ENCODE results near the gene ADGRL1.

Gene ADGRL1

DNA sequence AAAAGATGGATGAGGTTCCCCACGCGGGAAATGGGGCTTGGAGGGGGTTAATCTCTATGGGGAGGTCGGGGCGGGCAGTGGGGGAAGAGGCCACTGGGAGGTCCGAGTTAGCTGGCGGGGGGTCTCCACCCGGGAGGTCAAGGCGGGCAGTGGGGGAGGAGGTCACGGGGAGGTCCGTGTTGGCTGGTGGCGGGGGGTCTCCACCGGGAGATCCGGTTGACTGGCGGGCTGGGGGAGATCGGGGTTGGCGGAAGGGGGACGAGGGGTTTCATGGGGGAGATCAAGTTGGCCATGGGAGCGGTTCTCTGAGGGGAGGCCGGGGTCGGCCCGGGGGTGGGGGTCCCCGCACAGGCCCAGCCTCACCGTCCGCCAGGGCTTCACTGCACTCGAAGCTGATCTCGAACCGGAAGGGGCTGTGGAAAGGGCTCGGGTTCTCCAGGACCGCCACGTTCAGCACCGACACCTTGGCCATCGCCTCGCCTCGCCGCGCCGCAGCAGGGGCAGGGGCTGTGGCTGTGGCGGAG is 69.9 kb downstream of the ADGRL1 start:
- no peak for ATAC-seq
- TF ChIP-seq, protein P1, sequence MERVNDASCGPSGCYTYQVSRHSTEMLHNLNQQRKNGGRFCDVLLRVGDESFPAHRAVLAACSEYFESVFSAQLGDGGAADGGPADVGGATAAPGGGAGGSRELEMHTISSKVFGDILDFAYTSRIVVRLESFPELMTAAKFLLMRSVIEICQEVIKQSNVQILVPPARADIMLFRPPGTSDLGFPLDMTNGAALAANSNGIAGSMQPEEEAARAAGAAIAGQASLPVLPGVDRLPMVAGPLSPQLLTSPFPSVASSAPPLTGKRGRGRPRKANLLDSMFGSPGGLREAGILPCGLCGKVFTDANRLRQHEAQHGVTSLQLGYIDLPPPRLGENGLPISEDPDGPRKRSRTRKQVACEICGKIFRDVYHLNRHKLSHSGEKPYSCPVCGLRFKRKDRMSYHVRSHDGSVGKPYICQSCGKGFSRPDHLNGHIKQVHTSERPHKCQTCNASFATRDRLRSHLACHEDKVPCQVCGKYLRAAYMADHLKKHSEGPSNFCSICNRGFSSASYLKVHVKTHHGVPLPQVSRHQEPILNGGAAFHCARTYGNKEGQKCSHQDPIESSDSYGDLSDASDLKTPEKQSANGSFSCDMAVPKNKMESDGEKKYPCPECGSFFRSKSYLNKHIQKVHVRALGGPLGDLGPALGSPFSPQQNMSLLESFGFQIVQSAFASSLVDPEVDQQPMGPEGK (CRISPR knock-in tag; IDR thresholded peaks at IDR 0.05; ENCODE audit: borderline replicate concordance), result no peak
- TF ChIP-seq ZFP3 (CRISPR knock-in tag; IDR thresholded peaks at IDR 0.05) (no peak), TCF4 (CRISPR knock-in tag; IDR thresholded peaks at IDR 0.05; ENCODE audit: borderline replicate concordance) (no peak), ZNF70 (CRISPR knock-in tag; IDR thresholded peaks at IDR 0.05) (no peak), CSDC2 (CRISPR knock-in tag; IDR thresholded peaks at IDR 0.05) (no peak), ZNF565 (CRISPR knock-in tag; conservative IDR thresholded peaks at IDR 0.05; ENCODE audit: low read depth) (no peak), RARB (CRISPR knock-in tag; IDR thresholded peaks at IDR 0.05) (no peak), SNAI2 (CRISPR knock-in tag; IDR thresholded peaks at IDR 0.05) (no peak), PPARA (CRISPR knock-in tag; IDR thresholded peaks at IDR 0.05; ENCODE audit: borderline replicate concordance) (no peak), ESRRG (CRISPR knock-in tag; IDR thresholded peaks at IDR 0.05) (no peak), ISL1 (CRISPR knock-in tag; IDR thresholded peaks at IDR 0.05) (no peak), ZNF8 (CRISPR knock-in tag; IDR thresholded peaks at IDR 0.05) (no peak), ARNTL (CRISPR knock-in tag; IDR thresholded peaks at IDR 0.05; ENCODE audit: borderline replicate concordance, low read depth) (no peak)
- TF ChIP-seq, protein P2, sequence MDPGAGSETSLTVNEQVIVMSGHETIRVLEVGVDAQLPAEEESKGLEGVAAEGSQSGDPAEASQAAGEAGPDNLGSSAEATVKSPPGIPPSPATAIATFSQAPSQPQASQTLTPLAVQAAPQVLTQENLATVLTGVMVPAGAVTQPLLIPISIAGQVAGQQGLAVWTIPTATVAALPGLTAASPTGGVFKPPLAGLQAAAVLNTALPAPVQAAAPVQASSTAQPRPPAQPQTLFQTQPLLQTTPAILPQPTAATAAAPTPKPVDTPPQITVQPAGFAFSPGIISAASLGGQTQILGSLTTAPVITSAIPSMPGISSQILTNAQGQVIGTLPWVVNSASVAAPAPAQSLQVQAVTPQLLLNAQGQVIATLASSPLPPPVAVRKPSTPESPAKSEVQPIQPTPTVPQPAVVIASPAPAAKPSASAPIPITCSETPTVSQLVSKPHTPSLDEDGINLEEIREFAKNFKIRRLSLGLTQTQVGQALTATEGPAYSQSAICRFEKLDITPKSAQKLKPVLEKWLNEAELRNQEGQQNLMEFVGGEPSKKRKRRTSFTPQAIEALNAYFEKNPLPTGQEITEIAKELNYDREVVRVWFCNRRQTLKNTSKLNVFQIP (CRISPR knock-in tag; IDR thresholded peaks at IDR 0.05; ENCODE audit: borderline replicate concordance, low read depth), result no peak
- TF ChIP-seq, protein P3, sequence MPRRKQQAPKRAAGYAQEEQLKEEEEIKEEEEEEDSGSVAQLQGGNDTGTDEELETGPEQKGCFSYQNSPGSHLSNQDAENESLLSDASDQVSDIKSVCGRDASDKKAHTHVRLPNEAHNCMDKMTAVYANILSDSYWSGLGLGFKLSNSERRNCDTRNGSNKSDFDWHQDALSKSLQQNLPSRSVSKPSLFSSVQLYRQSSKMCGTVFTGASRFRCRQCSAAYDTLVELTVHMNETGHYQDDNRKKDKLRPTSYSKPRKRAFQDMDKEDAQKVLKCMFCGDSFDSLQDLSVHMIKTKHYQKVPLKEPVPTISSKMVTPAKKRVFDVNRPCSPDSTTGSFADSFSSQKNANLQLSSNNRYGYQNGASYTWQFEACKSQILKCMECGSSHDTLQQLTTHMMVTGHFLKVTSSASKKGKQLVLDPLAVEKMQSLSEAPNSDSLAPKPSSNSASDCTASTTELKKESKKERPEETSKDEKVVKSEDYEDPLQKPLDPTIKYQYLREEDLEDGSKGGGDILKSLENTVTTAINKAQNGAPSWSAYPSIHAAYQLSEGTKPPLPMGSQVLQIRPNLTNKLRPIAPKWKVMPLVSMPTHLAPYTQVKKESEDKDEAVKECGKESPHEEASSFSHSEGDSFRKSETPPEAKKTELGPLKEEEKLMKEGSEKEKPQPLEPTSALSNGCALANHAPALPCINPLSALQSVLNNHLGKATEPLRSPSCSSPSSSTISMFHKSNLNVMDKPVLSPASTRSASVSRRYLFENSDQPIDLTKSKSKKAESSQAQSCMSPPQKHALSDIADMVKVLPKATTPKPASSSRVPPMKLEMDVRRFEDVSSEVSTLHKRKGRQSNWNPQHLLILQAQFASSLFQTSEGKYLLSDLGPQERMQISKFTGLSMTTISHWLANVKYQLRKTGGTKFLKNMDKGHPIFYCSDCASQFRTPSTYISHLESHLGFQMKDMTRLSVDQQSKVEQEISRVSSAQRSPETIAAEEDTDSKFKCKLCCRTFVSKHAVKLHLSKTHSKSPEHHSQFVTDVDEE (CRISPR knock-in tag; IDR thresholded peaks at IDR 0.05), result no peak

DNA sequence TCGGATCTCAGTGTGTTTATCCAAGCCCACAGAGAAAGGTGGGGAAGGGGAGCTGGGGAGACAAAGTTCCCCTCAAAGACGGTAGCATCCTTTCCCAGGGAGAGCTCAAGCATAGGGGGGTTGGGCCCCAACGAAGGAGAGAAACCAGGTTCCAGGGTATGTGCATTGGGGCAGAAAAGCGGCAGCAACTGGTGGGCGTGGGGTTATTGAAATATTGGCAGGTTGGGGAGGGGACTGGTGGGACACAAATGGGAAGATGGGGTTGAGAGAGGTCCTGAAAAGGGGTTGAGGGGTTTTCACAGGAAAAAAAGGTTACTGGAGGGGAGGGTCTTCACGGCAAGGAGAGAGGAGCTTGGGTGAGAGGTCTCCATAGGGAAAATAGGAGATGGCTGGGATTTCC is 70.6 kb downstream of the ADGRL1 start:
- TF ChIP-seq ZFP3 (CRISPR knock-in tag; IDR thresholded peaks at IDR 0.05) (no peak), TOX (CRISPR knock-in tag; IDR thresholded peaks at IDR 0.05; ENCODE audit: borderline replicate concordance) (no peak), BACH2 (CRISPR knock-in tag; IDR thresholded peaks at IDR 0.05; ENCODE audit: borderline replicate concordance) (no peak)
- TF ChIP-seq, protein P1 (CRISPR knock-in tag; IDR thresholded peaks at IDR 0.05; ENCODE audit: borderline replicate concordance), result no peak
- no peak for ATAC-seq

DNA sequence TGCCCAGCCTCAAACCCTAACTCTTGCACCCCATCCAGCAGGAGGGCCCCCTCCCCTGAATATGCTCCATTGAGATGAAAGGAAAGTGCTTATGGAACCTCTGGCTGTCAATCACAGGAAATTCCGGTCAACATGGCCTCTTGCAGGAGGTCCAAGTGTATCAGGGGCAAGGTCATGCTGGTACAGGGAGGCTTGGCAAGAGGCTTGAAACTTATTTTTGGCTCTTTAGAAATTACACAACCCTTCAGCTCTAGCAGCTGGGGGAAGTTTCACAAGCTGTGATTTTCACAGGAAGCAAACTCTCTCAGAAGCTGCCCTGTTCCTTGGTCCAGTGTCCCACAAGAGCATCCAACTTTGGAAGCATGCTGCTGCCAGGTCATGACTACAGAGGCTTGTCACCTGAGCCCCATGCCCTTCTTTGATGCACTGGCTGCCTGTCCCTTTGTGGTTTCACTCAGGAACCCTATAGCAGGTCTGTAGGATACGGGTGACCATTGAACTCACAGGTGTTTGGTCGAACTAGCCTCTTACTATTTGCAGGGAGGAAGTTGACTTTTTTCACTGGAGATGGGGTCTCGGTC is 78.0 kb downstream of the ADGRL1 start:
- ATAC-seq, result no peak
- no peak for TF ChIP-seq ZFP3 (CRISPR knock-in tag; IDR thresholded peaks at IDR 0.05)

DNA sequence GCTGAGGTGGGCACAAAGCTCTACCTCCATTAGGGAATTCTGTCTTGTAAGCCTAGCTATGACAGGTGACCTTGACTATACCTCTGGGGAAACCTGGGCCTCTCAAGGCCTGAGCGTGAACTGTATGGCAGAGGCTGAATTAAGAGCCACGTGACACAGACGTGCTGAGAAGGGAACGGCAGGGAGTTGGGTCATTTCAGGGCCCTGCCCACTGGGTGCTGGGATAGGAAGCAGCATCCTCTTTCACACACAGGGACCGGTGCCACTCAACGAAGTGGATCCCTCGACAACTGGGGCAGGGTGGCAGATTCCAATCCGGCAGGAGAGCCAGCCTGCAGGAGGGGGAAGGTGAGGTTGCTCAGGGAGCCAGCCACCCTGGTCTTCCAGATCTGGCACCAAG is 78.8 kb downstream of the ADGRL1 start:
- TF ChIP-seq RARB (CRISPR knock-in tag; IDR thresholded peaks at IDR 0.05), result no peak
- no peak for TF ChIP-seq GLIS3 (CRISPR knock-in tag; IDR thresholded peaks at IDR 0.05)
- TF ChIP-seq BACH2 (CRISPR knock-in tag; IDR thresholded peaks at IDR 0.05; ENCODE audit: borderline replicate concordance), result no peak
- TF ChIP-seq SNAI2 (CRISPR knock-in tag; IDR thresholded peaks at IDR 0.05), result no peak
- ATAC-seq, result no peak

DNA sequence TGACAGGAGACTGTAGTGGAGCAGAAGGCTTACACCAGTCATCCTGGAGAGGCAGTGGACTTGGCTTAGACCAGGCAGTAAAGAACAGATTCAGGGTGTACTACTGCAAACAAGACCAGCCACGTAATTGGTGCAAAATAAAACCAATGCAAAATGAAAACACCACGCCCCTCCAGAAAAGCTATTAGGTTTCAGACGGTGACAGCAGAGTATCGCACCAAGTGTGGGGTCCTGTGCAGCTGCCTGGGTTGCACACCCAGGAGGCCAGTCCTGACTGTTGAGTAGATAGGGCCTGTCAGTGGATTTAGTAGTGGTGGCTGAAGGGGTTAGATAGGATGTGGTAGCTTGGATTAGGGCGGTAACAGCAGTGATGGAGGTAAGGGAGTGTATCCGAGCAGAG is 83.0 kb downstream of the ADGRL1 start:
- ATAC-seq, result no peak
- no peak for TF ChIP-seq SNAI2 (CRISPR knock-in tag; IDR thresholded peaks at IDR 0.05)
- TF ChIP-seq, protein P3 (CRISPR knock-in tag; IDR thresholded peaks at IDR 0.05), result no peak
- TF ChIP-seq TOX (CRISPR knock-in tag; IDR thresholded peaks at IDR 0.05; ENCODE audit: borderline replicate concordance), result no peak
- TF ChIP-seq ZC3H10 (CRISPR knock-in tag; IDR thresholded peaks at IDR 0.05), result no peak
- no peak for TF ChIP-seq ISL1 (CRISPR knock-in tag; IDR thresholded peaks at IDR 0.05)
- TF ChIP-seq, protein P1 (CRISPR knock-in tag; IDR thresholded peaks at IDR 0.05; ENCODE audit: borderline replicate concordance), result no peak
- TF ChIP-seq PPARA (CRISPR knock-in tag; IDR thresholded peaks at IDR 0.05; ENCODE audit: borderline replicate concordance), result no peak
- TF ChIP-seq ZFP30 (CRISPR knock-in tag; IDR thresholded peaks at IDR 0.05), result no peak
- no peak for TF ChIP-seq ARNTL (CRISPR knock-in tag; IDR thresholded peaks at IDR 0.05; ENCODE audit: borderline replicate concordance, low read depth)
- TF ChIP-seq CSDC2 (CRISPR knock-in tag; IDR thresholded peaks at IDR 0.05), result no peak
- no peak for TF ChIP-seq ZNF8 (CRISPR knock-in tag; IDR thresholded peaks at IDR 0.05)
